RWPE2 (cell line): ENCODE measurements around the gene AKIRIN2.

Source experiments
- ATAC-seq: fragments of 200-7000 bp; cut with Tn5 transposase; 3 replicates; pipeline ENCODE4 v1.9.1; 2021; ENCODE audit warnings: low read depth
- DNase-seq: peaks from one replicate; pipeline ENCODE4 v3.0.0-alpha.2; 2020; ENCODE audit warnings: low spot score
- H3K27ac ChIP-seq: fragments of 450-650 bp; 2 replicates; pipeline ENCODE4 v1.5.1; 2017; ENCODE audit warnings: mild to moderate bottlenecking; ENCODE audit not compliant: poor library complexity, severe bottlenecking
- H3K27me3 ChIP-seq: fragments of 250-450 bp; sonication (Bioruptor Pico); 2 replicates; pipeline ENCODE4 v1.5.1; 2021; ENCODE audit warnings: mild to moderate bottlenecking, moderate library complexity; ENCODE audit not compliant: insufficient read depth, poor library complexity, severe bottlenecking
- H3K36me3 ChIP-seq: fragments of 250-450 bp; sonication (Bioruptor Pico); 2 replicates; pipeline ENCODE4 v1.5.1; 2020; ENCODE audit warnings: low read depth, mild to moderate bottlenecking, moderate library complexity
- H3K4me1 ChIP-seq: fragments of 250-450 bp; sonication (Bioruptor Pico); 2 replicates; pipeline ENCODE4 v1.5.1; 2021; ENCODE audit warnings: mild to moderate bottlenecking, moderate library complexity; ENCODE audit not compliant: insufficient read depth, poor library complexity, severe bottlenecking
- H3K4me3 ChIP-seq: fragments of 250-450 bp; sonication (Bioruptor Pico); 2 replicates; pipeline ENCODE4 v1.5.1; 2021; ENCODE audit warnings: mild to moderate bottlenecking, moderate library complexity; ENCODE audit not compliant: severe bottlenecking
- H3K9me3 ChIP-seq: fragments of 250-450 bp; sonication (Bioruptor Pico); 2 replicates; pipeline ENCODE4 v1.5.1; 2021; ENCODE audit warnings: mild to moderate bottlenecking, moderate library complexity; ENCODE audit not compliant: severe bottlenecking
- TF ChIP-seq, protein P1 (sequence below): fragments of 450-650 bp; IDR thresholded peaks from one replicate; pipeline ENCODE4 v1.5.1; 2017; ENCODE audit warnings: mild to moderate bottlenecking, moderate library complexity; ENCODE audit not compliant: poor library complexity, severe bottlenecking

The AKIRIN2 gene

DNA sequence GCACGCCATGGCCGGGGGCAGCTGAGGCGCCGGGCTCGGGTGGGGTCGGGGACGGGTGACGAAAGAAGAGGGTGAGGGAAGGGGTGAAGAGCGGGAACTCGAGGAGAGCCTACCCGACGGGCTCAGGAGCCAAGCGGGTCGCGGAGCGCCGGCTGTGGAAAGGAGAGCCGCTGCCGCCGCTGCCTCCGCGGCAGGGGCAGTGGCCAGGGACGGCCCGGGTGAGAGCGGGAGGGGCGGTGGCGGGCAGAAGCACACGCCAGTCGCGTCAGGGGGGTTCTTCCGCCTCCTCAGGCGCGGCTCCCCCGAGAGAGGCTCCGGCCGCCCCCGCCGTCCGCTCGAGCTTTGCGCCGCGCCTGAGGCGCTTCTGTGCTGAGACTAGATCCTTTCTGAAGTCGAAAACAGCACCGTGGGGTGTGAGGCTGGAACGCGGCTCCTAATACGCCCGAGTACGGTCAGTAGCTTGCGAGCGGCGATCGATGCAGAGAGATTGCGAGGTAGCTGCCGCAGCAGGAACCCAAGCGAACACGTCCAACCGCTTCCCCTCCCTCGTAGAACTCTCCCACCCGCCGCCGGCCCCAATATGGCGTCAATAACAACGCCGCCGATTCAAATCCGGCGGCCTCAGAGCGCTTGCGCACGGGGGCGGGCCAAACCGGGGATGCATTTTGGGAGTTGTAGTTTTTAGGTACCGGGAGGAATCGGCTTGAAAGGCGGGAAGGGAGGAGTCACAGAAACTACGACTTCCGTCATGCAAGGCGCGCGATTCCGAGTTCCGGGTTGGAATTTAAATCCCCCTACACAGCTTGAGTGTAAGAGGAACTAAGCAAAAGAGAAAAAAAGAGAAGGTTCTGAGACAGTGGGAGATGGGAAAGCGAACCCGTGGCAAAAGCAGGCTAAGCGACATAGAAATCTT is at the start of gene AKIRIN2:
Gene AKIRIN2, minus strand, starts transcription at position 558 of the 913 bp plus-strand sequence. Its CDS starts 549 bp downstream, at position 9.
- Histone ChIP-seq H3K4me3 (peak within 1 kb of the TSS; percentile 85), H3K9me3 (no peaks in the 10 kb centered on the region), H3K27me3 (no peaks in the 10 kb centered on the region), H3K27ac (peak within 1 kb of the TSS; percentile 92), H3K36me3 (peaks cover 28% of the 10 kb centered on the region), H3K4me1 (peaks cover 16% of the 10 kb centered on the region)
- DNase-seq (peak; percentile 95), ATAC-seq (peak; percentile 79)
- TF ChIP-seq, protein P1, sequence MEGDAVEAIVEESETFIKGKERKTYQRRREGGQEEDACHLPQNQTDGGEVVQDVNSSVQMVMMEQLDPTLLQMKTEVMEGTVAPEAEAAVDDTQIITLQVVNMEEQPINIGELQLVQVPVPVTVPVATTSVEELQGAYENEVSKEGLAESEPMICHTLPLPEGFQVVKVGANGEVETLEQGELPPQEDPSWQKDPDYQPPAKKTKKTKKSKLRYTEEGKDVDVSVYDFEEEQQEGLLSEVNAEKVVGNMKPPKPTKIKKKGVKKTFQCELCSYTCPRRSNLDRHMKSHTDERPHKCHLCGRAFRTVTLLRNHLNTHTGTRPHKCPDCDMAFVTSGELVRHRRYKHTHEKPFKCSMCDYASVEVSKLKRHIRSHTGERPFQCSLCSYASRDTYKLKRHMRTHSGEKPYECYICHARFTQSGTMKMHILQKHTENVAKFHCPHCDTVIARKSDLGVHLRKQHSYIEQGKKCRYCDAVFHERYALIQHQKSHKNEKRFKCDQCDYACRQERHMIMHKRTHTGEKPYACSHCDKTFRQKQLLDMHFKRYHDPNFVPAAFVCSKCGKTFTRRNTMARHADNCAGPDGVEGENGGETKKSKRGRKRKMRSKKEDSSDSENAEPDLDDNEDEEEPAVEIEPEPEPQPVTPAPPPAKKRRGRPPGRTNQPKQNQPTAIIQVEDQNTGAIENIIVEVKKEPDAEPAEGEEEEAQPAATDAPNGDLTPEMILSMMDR = no peak

DNA sequence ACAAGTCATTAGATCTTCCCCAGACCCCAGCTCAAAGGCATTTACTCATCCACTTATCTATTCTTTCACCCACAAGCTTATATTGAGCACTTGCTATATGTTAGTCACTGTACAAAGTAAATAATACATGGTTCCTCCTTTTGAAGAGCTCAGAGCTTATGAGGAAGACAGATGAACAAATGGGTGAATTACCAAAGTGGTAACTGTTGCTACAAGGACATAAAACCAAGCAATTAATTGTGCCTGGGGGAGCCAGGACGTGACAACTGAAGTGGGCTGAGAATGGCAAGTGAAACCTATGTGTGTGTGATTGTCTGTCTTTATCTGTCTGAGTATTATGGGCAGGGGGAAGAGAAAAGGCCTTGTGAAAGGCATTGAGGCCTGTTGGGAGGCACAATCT is 45.6 kb upstream of the AKIRIN2 start:
- DNase-seq = no peak
- H3K9me3 ChIP-seq = no peaks in the 10 kb centered on the region
- ATAC-seq = no peak
- H3K36me3 ChIP-seq = no peaks in the 10 kb centered on the region
- H3K4me3 ChIP-seq = no peak overlapping the region
- no peaks in the 10 kb centered on the region for H3K4me1 ChIP-seq
- TF ChIP-seq, protein P1 = no peak
- no peaks in the 10 kb centered on the region for H3K27me3 ChIP-seq
- H3K27ac ChIP-seq = no peak overlapping the region

- TF ChIP-seq, protein P1 = no peak
- ATAC-seq = no peak
- Histone ChIP-seq H3K9me3 (no peaks in the 10 kb centered on the region), H3K27ac (no peak overlapping the region), H3K4me3 (no peak overlapping the region), H3K27me3 (no peaks in the 10 kb centered on the region), H3K4me1 (no peaks in the 10 kb centered on the region), H3K36me3 (no peaks in the 10 kb centered on the region)
- no peak for DNase-seq
Observed at GRCh38 chr6:87745966-87746721, 44.1 kb upstream of the AKIRIN2 start.

- Histone ChIP-seq H3K27me3 (no peaks in the 10 kb centered on the region), H3K4me1 (no peaks in the 10 kb centered on the region), H3K27ac (no peak overlapping the region), H3K4me3 (no peak overlapping the region), H3K36me3 (no peaks in the 10 kb centered on the region), H3K9me3 (no peaks in the 10 kb centered on the region)
- no peak for DNase-seq
- ATAC-seq = no peak
- TF ChIP-seq, protein P1 = no peak
Observed at GRCh38 chr6:87743454-87743853, 41.4 kb upstream of the AKIRIN2 start.
